Left lung (tissue), 10 donors: ENCODE data around the gene NTRK2. TPM values are rescaled to one million over a fixed set of nuclear protein-coding genes. Genes with fewer than 3 reads are reported as not detected.

Experiments used
- ATAC-seq: fragments of 200-7000 bp; cut with Tn5 transposase; one replicate; pipeline ENCODE4 v1.9.1; 2020; ENCODE audit warnings: moderate library complexity
- DNase-seq, 4 donors: peaks; one replicate each; pipeline ENCODE4 v3.0.0-alpha.2; 2013 to 2020
- H3K27ac ChIP-seq, 2 donors: fragments of 200-600 bp; sonication (generic) in 1 of 2; one replicate each; pipeline versions ENCODE4 v1.5.0 to v1.8.0; 2020 to 2021
- H3K27me3 ChIP-seq, 2 donors: fragments of 200-600 bp; sonication (generic) in 1 of 2; one replicate each; pipeline versions ENCODE4 v1.5.0 to v1.8.0; 2020 to 2021
- H3K36me3 ChIP-seq, 2 donors: fragments of 200-600 bp; sonication (generic) in 1 of 2; one replicate each; pipeline versions ENCODE4 v1.5.0 to v1.8.0; 2020 to 2021
- H3K4me1 ChIP-seq, 2 donors: fragments of 200-600 bp; one replicate each; pipeline ENCODE4 v1.8.0; 2021
- H3K4me3 ChIP-seq, 2 donors: fragments of 200-600 bp; sonication (generic) in 1 of 2; one replicate each; pipeline versions ENCODE4 v1.5.0 to v1.8.0; 2020 to 2021; ENCODE audit warnings: mild to moderate bottlenecking in 1 of 2
- H3K9me3 ChIP-seq, 2 donors: fragments of 200-600 bp; sonication (generic) in 1 of 2; one replicate each; pipeline versions ENCODE4 v1.5.0 to v1.8.0; 2020 to 2021
- CTCF ChIP-seq, 2 donors: fragments of 200-600 bp; sonication (generic) in 1 of 2; IDR thresholded peaks; one replicate each; pipeline versions ENCODE4 v1.5.0 to v1.8.0; 2021; ENCODE audit warnings: antibody characterized with exemption in 2 of 2
- intact Hi-C, 2 donors: fragments of 100-400 bp; cut with DNase I; formaldehyde crosslinking; loops; one replicate each; pipeline versions ENCODE4 v1.11.2 to v1.14.2; 2022
- polyA plus RNA-seq, 6 donors: library from polyadenylated mRNA; unstranded; fragments of 120-200 nt; gene quantifications; one replicate each; pipeline ENCODE4 v1.2.1, GENCODE V29; 2013; ENCODE audit not compliant: insufficient read length in 6 of 6
- total RNA-seq, 2 donors: library from RNA; stranded (reverse); fragmentation: NEBNext Ultra II Directional; extraction: Animal tissue kit (Norgen Biotek cat#: 25700); gene quantifications; one replicate each; pipeline ENCODE4 v1.2.1, GENCODE V29; 2021
- donor health status: DM: no; HTN: yes; CAD: no.
- donor health status: DM: no; HTN: no; CAD: no.

Gene NTRK2
- total and polyA plus RNA-seq, 8 donors, result 0.29 to 3.8 (median 1.7) TPM

DNA sequence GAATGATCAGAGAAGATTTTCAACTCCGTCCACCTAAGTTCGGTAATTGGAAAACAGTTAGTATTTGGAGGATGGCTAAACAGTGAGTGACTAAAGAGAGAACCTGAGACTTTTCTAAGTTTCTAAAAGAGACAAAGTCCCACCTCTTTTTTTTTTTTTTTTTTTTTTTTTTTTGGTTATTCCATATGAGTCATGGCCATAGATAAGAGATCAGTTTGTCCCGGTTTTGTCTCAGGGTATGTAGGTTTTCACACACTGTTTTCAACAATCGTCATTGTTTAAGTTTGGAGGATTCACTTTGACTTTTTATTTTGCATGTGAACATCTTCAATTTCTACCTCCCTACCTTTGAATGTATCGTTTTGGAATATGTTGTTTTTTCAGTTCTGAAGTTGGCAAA lies 85.9 kb downstream of the NTRK2 start:
- H3K36me3 ChIP-seq, result no peaks in the 10 kb centered on the region
- H3K4me1 ChIP-seq, result no peaks in the 10 kb centered on the region
- no peak overlapping the region for H3K27ac ChIP-seq
- no peak overlapping the region for H3K4me3 ChIP-seq
- TF ChIP-seq CTCF (IDR thresholded peaks at IDR 0.05), result no peak
- H3K27me3 ChIP-seq, result no peaks in the 10 kb centered on the region
- ATAC-seq (no peak), DNase-seq (no peak)
- H3K9me3 ChIP-seq, result no peaks in the 10 kb centered on the region
- intact Hi-C loops, result no loop called here

DNA sequence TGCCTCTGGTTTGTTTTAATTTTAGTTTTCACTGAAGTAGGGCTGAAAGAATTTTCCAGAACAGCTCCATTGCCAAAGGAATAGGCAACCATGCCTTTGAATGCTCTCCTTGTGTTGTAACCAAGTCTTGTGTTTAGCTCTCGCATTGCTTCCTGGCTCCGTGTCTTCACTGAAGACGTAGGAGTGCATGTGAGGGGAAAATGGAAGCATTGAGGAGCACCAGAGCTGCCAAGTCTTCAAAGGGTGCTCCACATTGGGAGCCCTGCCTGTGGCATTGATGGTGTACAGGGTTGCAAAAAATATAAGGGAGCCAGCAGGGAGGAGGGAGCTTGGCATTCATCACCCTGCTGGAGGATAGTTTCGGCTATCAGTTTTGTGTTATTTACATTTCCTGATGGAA lies 86.6 kb downstream of the NTRK2 start:
- intact Hi-C loops, result no loop called here
- no peaks in the 10 kb centered on the region for H3K36me3 ChIP-seq
- no peaks in the 10 kb centered on the region for H3K27me3 ChIP-seq
- no peak for DNase-seq
- H3K4me3 ChIP-seq, result no peak overlapping the region
- no peaks in the 10 kb centered on the region for H3K9me3 ChIP-seq
- no peaks in the 10 kb centered on the region for H3K4me1 ChIP-seq
- no peak overlapping the region for H3K27ac ChIP-seq
- no peak for ATAC-seq
- TF ChIP-seq CTCF (IDR thresholded peaks at IDR 0.05), result no peak

- ATAC-seq (no peak), DNase-seq (peak in 2 of 4 donors; percentile 7 to 22)
- Histone ChIP-seq H3K27me3 (no peaks in the 10 kb centered on the region), H3K4me3 (no peak overlapping the region), H3K4me1 (no peaks in the 10 kb centered on the region), H3K36me3 (no peaks in the 10 kb centered on the region), H3K27ac (no peak overlapping the region), H3K9me3 (no peaks in the 10 kb centered on the region)
- no peak for TF ChIP-seq CTCF (IDR thresholded peaks at IDR 0.05)
- intact Hi-C loops, result no loop called here
These were observed 87.2 kb downstream of the NTRK2 start for GRCh38 chr9:84756731-84757130.

DNA sequence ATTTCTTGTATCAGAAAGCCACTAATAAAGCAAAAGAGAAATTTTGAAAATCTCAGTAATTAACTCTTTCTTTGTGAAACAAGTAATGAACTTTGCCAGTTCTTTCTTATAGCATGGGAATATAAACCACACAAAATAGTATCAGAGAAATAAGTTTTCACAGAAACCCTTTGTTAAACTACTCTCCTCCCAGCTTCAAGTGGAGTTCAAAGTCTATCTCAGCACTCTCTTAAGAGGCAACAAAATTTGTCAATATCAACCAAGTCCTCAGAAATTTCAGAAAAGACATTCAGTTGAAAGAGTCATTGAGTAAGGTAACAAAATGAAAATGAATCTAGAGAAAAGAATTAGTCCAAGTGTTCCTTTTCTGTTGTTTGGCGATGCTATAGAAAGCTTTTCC lies 89.3 kb downstream of the NTRK2 start:
- H3K27me3 ChIP-seq, result no peaks in the 10 kb centered on the region
- no peak for ATAC-seq

DNA sequence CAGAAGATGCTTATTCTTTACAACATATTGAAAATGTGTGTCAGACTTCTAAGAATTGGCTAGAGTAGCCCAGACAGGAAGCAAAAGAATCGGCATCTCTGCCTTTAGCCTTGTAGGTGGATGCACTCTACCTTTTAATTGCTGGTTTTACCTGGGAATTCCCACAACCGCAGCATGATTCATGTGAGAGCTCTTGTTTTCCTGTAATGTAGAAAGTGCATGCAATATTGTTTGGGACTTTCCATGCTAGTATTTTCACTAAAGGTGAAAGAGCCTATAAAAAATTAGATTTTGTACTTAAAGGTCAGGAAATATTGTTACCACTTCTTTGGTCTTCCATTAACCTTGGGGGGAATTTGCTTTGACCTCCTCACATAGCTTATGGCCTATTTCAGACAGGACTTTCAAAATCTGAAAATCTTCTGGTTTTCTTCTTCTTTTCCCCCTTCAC lies 89.8 kb downstream of the NTRK2 start:
- no peak for DNase-seq
- no peaks in the 10 kb centered on the region for H3K4me1 ChIP-seq
- intact Hi-C loops, result no loop called here
- ATAC-seq, result no peak
- no peaks in the 10 kb centered on the region for H3K36me3 ChIP-seq
- H3K27ac ChIP-seq, result no peak overlapping the region
- no peaks in the 10 kb centered on the region for H3K9me3 ChIP-seq
- no peak overlapping the region for H3K4me3 ChIP-seq
- no peaks in the 10 kb centered on the region for H3K27me3 ChIP-seq
- no peak for TF ChIP-seq CTCF (IDR thresholded peaks at IDR 0.05)

More for the DNA sequence above, 89.3 kb downstream of the NTRK2 start:
- no peaks in the 10 kb centered on the region for H3K9me3 ChIP-seq
- no peak overlapping the region for H3K27ac ChIP-seq
- no peaks in the 10 kb centered on the region for H3K36me3 ChIP-seq
- no peak for DNase-seq
- H3K4me1 ChIP-seq, result no peaks in the 10 kb centered on the region
- no peak for TF ChIP-seq CTCF (IDR thresholded peaks at IDR 0.05)
- intact Hi-C loops, result no loop called here
- no peak overlapping the region for H3K4me3 ChIP-seq
